H9 (cell line): ENCODE data around the gene THSD7B. TPM values are rescaled to one million over a fixed set of nuclear protein-coding genes. Genes with fewer than 3 reads are reported as not detected.

Source experiments
- DNase-seq: peaks from one replicate; pipeline ENCODE4 v3.0.0-alpha.2; 2017
- H2AFZ ChIP-seq: one replicate; pipeline ENCODE4 v1.6.1; 2013; ENCODE audit warnings: mild to moderate bottlenecking, low read length, control low read depth, moderate library complexity
- H2AK5ac ChIP-seq: 2 replicates; pipeline ENCODE4 v1.6.1; 2013; ENCODE audit warnings: low read length, control low read depth, mixed read lengths; ENCODE audit not compliant: insufficient read length
- H2BK120ac ChIP-seq: one replicate; pipeline ENCODE4 v1.6.1; 2013; ENCODE audit warnings: low read depth, mild to moderate bottlenecking, low read length, control low read depth, inconsistent platforms; ENCODE audit not compliant: poor library complexity, severe bottlenecking
- H2BK12ac ChIP-seq: 2 replicates; pipeline ENCODE4 v1.6.1; 2013; ENCODE audit warnings: low read length, control low read depth, mixed read lengths, low read depth; ENCODE audit not compliant: insufficient read length
- H2BK15ac ChIP-seq: 2 replicates; pipeline ENCODE4 v1.6.1; 2013; ENCODE audit warnings: low read depth, low read length, control low read depth
- H2BK20ac ChIP-seq: one replicate; pipeline ENCODE4 v1.6.1; 2013; ENCODE audit warnings: low read depth, mild to moderate bottlenecking, low read length, control low read depth, inconsistent platforms; ENCODE audit not compliant: poor library complexity, severe bottlenecking
- H2BK5ac ChIP-seq: 2 replicates; pipeline ENCODE4 v1.6.1; 2013; ENCODE audit warnings: low read length, control low read depth, mixed read lengths; ENCODE audit not compliant: insufficient read length
- H3K14ac ChIP-seq: 2 replicates; pipeline ENCODE4 v1.6.1; 2013; ENCODE audit warnings: low read length, control low read depth; ENCODE audit not compliant: insufficient read depth
- H3K18ac ChIP-seq: 2 replicates; pipeline ENCODE4 v1.6.1; 2013; ENCODE audit warnings: low read depth, mild to moderate bottlenecking, mixed read lengths, low read length, control low read depth; ENCODE audit not compliant: insufficient read length
- H3K23ac ChIP-seq: 2 replicates; pipeline ENCODE4 v1.6.1; 2013; ENCODE audit warnings: low read length, control low read depth, mixed read lengths, low read depth; ENCODE audit not compliant: insufficient read length
- H3K23me2 ChIP-seq: 2 replicates; pipeline ENCODE4 v1.6.1; 2013; ENCODE audit warnings: low read depth, mild to moderate bottlenecking, mixed read lengths, low read length, control low read depth; ENCODE audit not compliant: insufficient read length, poor library complexity, severe bottlenecking
- H3K27ac ChIP-seq: 2 replicates; pipeline ENCODE4 v1.5.1; 2013; ENCODE audit warnings: low read length, control low read depth, mixed read lengths, low read depth; ENCODE audit not compliant: insufficient read length
- H3K27me3 ChIP-seq: 2 replicates; pipeline ENCODE4 v1.6.1; 2013; ENCODE audit warnings: low read length, control low read depth, inconsistent platforms; ENCODE audit not compliant: insufficient read depth
- H3K4ac ChIP-seq: 2 replicates; pipeline ENCODE4 v1.6.1; 2013; ENCODE audit warnings: low read depth, mild to moderate bottlenecking, control low read depth, inconsistent platforms, low read length, moderate library complexity
- H3K4me1 ChIP-seq: 2 replicates; pipeline ENCODE4 v1.6.1; 2013; ENCODE audit warnings: low read length, control low read depth, inconsistent platforms; ENCODE audit not compliant: insufficient read depth
- H3K4me2 ChIP-seq: 2 replicates; pipeline ENCODE4 v1.6.1; 2013; ENCODE audit warnings: low read length, control low read depth, mixed read lengths; ENCODE audit not compliant: insufficient read length, insufficient read depth
- H3K56ac ChIP-seq: 2 replicates; pipeline ENCODE4 v1.6.1; 2013; ENCODE audit warnings: low read depth, mild to moderate bottlenecking, mixed read lengths, low read length, control low read depth; ENCODE audit not compliant: insufficient read length
- H3K79me1 ChIP-seq: 2 replicates; pipeline ENCODE4 v1.6.1; 2013; ENCODE audit warnings: low read depth, mild to moderate bottlenecking, moderate library complexity, low read length, control low read depth, inconsistent platforms; ENCODE audit not compliant: insufficient read depth, poor library complexity, severe bottlenecking
- H3K79me2 ChIP-seq: 2 replicates; pipeline ENCODE4 v1.6.1; 2013; ENCODE audit warnings: low read length, control low read depth, inconsistent platforms; ENCODE audit not compliant: insufficient read depth
- H3K9ac ChIP-seq: 2 replicates; pipeline ENCODE4 v1.6.1; 2013; ENCODE audit warnings: low read length, control low read depth, mixed read lengths; ENCODE audit not compliant: insufficient read length; ENCODE audit errors: extremely low read depth
- H3K9me3 ChIP-seq: one replicate; pipeline ENCODE4 v1.6.1; 2013; ENCODE audit warnings: low read depth, low read length, inconsistent platforms; ENCODE audit not compliant: control insufficient read depth
- H3T11ph ChIP-seq: one replicate; pipeline ENCODE4 v1.6.1; 2013; ENCODE audit warnings: mild to moderate bottlenecking, low read length, control low read depth, inconsistent platforms
- H4K20me1 ChIP-seq: one replicate; pipeline ENCODE4 v1.6.1; 2013; ENCODE audit not compliant: control insufficient read depth, insufficient read length, insufficient read depth
- H4K5ac ChIP-seq: 2 replicates; pipeline ENCODE4 v1.6.1; 2013; ENCODE audit warnings: low read depth, mild to moderate bottlenecking, mixed read lengths, low read length, control low read depth; ENCODE audit not compliant: insufficient read length
- H4K8ac ChIP-seq: replicated peaks from 2 replicates; pipeline ENCODE4 v1.6.1; 2013; ENCODE audit warnings: low read length, control low read depth, mixed read lengths, low read depth; ENCODE audit not compliant: insufficient read length
- H4K91ac ChIP-seq: 2 replicates; pipeline ENCODE4 v1.6.1; 2013; ENCODE audit warnings: low read depth, mild to moderate bottlenecking, moderate library complexity, mixed read lengths, low read length, control low read depth; ENCODE audit not compliant: insufficient read length
- H3K27ac Mint-ChIP-seq, 3 experiments: 2 replicates in 2 of 3; 3 replicates in 1 of 3; pipeline ENCODE4 v1.8.0; 2020 to 2021; ENCODE audit warnings: mixed read lengths in 3 of 3, mild to moderate bottlenecking in 1 of 3, moderate library complexity in 1 of 3
- H3K27me3 Mint-ChIP-seq: 2 replicates; pipeline ENCODE4 v1.8.0; 2021; ENCODE audit warnings: low read depth, mild to moderate bottlenecking, moderate library complexity, mixed read lengths
- H3K36me3 Mint-ChIP-seq, 3 experiments: 2 replicates in 2 of 3; 3 replicates in 1 of 3; pipeline ENCODE4 v1.8.0; 2020 to 2021; ENCODE audit warnings: low read depth in 3 of 3, mixed read lengths in 3 of 3; ENCODE audit not compliant: insufficient read depth in 1 of 3
- H3K4me1 Mint-ChIP-seq, 2 experiments: 2 replicates each; pipeline ENCODE4 v1.8.0; 2020; ENCODE audit warnings: mixed read lengths in 2 of 2
- H3K4me3 Mint-ChIP-seq, 2 experiments: 2 replicates in 1 of 2; 3 replicates in 1 of 2; pipeline ENCODE4 v1.8.0; 2020 to 2021; ENCODE audit warnings: mild to moderate bottlenecking in 2 of 2, mixed read lengths in 2 of 2, moderate library complexity in 1 of 2
- H3K9me3 Mint-ChIP-seq, 2 experiments: 2 replicates in 1 of 2; 3 replicates in 1 of 2; pipeline ENCODE4 v1.8.0; 2020; ENCODE audit warnings: mild to moderate bottlenecking in 2 of 2, mixed read lengths in 2 of 2, moderate library complexity in 1 of 2
- CTCF ChIP-seq: fragments of 200-600 bp; sonication (generic); conservative IDR thresholded peaks from 3 replicates; pipeline ENCODE4 v1.8.0; 2021; ENCODE audit warnings: antibody characterized with exemption, mild to moderate bottlenecking
- WGBS: extraction: QIAGEN DNeasy Blood & Tissue Kit; methylation state at CpG from one replicate; pipeline ENCODE4 v1.1.7; 2013; ENCODE audit warnings: missing lambda C conversion rate, low lambda C conversion rate, mixed read lengths; ENCODE audit not compliant: insufficient read length; ENCODE audit errors: extremely low coverage; 5-methylcytosine and 5-hydroxymethylcytosine counted together
- total RNA-seq: library from RNA; stranded (reverse); gene quantifications from 2 replicates; pipeline ENCODE4 v1.2.1, GENCODE V29; 2021

The THSD7B gene
- total RNA-seq, 1 experiment from 2014 or later, result 0.85 TPM

GRCh38 chr2:137172162-137172561, 406.8 kb downstream of the THSD7B start:
- Histone ChIP-seq H3K27ac (no peak overlapping the region), H4K5ac (no peak overlapping the region), H3K14ac (no peak overlapping the region), H3K9ac (no peak overlapping the region), H4K8ac (no peak overlapping the region), H2BK12ac (no peak overlapping the region), H3K27me3 (no peaks in the 10 kb centered on the region), H3K4me2 (no peak overlapping the region), H3K4ac (no peak overlapping the region), H2BK20ac (no peak overlapping the region), H2BK15ac (no peak overlapping the region), H3T11ph (no peak overlapping the region), H3K56ac (no peak overlapping the region), H3K9me3 (no peaks in the 10 kb centered on the region), H2AFZ (no peak overlapping the region), H2BK5ac (no peak overlapping the region), H3K18ac (no peak overlapping the region), H3K23ac (no peak overlapping the region), H3K79me2 (no peaks in the 10 kb centered on the region), H4K20me1 (no peaks in the 10 kb centered on the region), H3K79me1 (no peaks in the 10 kb centered on the region), H2BK120ac (no peak overlapping the region), H4K91ac (no peak overlapping the region), H3K4me1 (no peaks in the 10 kb centered on the region; the same call in 1 of the 2 replicates), H3K23me2 (no peaks in the 10 kb centered on the region), H2AK5ac (no peak overlapping the region)
- DNase-seq, result no peak
- Mint-ChIP-seq H3K27me3 (no peaks in the 10 kb centered on the region), H3K27ac (no peak overlapping the region), H3K4me3 (no peak overlapping the region), H3K36me3 (no peaks in the 10 kb centered on the region), H3K4me1 (peaks cover 0 to 5% of the 10 kb centered on the region in 2 experiments; a peak in 2 of 4 replicates), H3K9me3 (no peaks in the 10 kb centered on the region)
- WGBS, result no CpG with 5 or more reads among the region's 1 CpG
- no peak for TF ChIP-seq CTCF
